Kidney epithelial cell (primary cell): ENCODE measurements around the gene PRTN3. TPM values are rescaled to one million over a fixed set of nuclear protein-coding genes. Genes with fewer than 3 reads are reported as not detected.
A peak's percentile ranks its signal among the peaks of the same experiment; 100 is the strongest.

Source experiments
- DNase-seq: peaks from one replicate; pipeline ENCODE4 v3.0.0-alpha.2; 2010; ENCODE audit warnings: low read depth
- H3K27me3 ChIP-seq: 2 replicates; pipeline ENCODE4 v1.6.0; 2011; ENCODE audit warnings: low read length; ENCODE audit not compliant: control insufficient read depth, insufficient read depth
- H3K36me3 ChIP-seq: 2 replicates; pipeline ENCODE4 v1.5.1; 2011; ENCODE audit warnings: low read length; ENCODE audit not compliant: control insufficient read depth, insufficient read depth
- H3K4me3 ChIP-seq: 2 replicates; pipeline ENCODE4 v1.5.1; 2011; ENCODE audit warnings: low read depth, mild to moderate bottlenecking, control low read depth, low read length
- CTCF ChIP-seq: IDR thresholded peaks from 2 replicates; pipeline ENCODE4 v1.5.1; 2011; ENCODE audit warnings: mild to moderate bottlenecking, moderate library complexity, low read length, control low read depth, inconsistent platforms; ENCODE audit not compliant: insufficient read depth, poor library complexity, severe bottlenecking
- total RNA-seq: library from RNA; depleted of rRNA; stranded (reverse); fragments of >200 nt; gene quantifications from 2 replicates; pipeline ENCODE4 v1.2.3, GENCODE V29; 2015

PRTN3 gene
- total RNA-seq, 1 donor from 2014 or later: not detected

GRCh38 chr19:855566-856120 is 14.8 kb downstream of the PRTN3 start:
- H3K4me3 ChIP-seq: no peak overlapping the region
- no peak for DNase-seq
- H3K36me3 ChIP-seq: no peaks in the 10 kb centered on the region
- H3K27me3 ChIP-seq: peaks cover 38% of the 10 kb centered on the region
- no peak for TF ChIP-seq CTCF

- H3K36me3 ChIP-seq: no peaks in the 10 kb centered on the region
- H3K27me3 ChIP-seq: peaks cover 31% of the 10 kb centered on the region
- no peak overlapping the region for H3K4me3 ChIP-seq
- TF ChIP-seq CTCF: no peak
- no peak for DNase-seq
Measured at GRCh38 chr19:858284-858683, 17.5 kb downstream of the PRTN3 start.

- H3K27me3 ChIP-seq: peaks cover 29% of the 10 kb centered on the region
- DNase-seq: no peak
- TF ChIP-seq CTCF: no peak
- no peaks in the 10 kb centered on the region for H3K36me3 ChIP-seq
- H3K4me3 ChIP-seq: peak within 1 kb of the TSS; percentile 34
Measured at GRCh38 chr19:858868-859843, 18.4 kb downstream of the PRTN3 start, which contains the start of gene CFD. TSS of gene CFD (plus strand) at chr19:859664. CDS start at chr19:859690, 26 bp downstream.

GRCh38 chr19:861141-861755 is 20.4 kb downstream of the PRTN3 start:
- H3K27me3 ChIP-seq: peaks cover 22% of the 10 kb centered on the region
- TF ChIP-seq CTCF: no peak
- no peak for DNase-seq
- H3K36me3 ChIP-seq: no peaks in the 10 kb centered on the region
- H3K4me3 ChIP-seq: no peak overlapping the region

GRCh38 chr19:861756-862580 is 21.2 kb downstream of the PRTN3 start:
- TF ChIP-seq CTCF: peak; percentile 26
- Histone ChIP-seq H3K36me3 (no peaks in the 10 kb centered on the region), H3K4me3 (no peak overlapping the region), H3K27me3 (peaks cover 22% of the 10 kb centered on the region)
- DNase-seq: no peak
